A673 (cell line): Measurements from ENCODE around the gene GPN2. TPM values are rescaled to one million over a fixed set of nuclear protein-coding genes. Genes with fewer than 3 reads are reported as not detected.

Source experiments
- BruUV-seq: library from RNA; stranded (reverse); fragments of 400-500 nt; replicated peaks from 2 replicates; lab custom pipeline; 2021; lab: Mats Ljungman, UMichigan
- CTCF ChIA-PET: fragments of 300-600 bp; sonication (Branson Sonifier 250); formaldehyde crosslinking; loops from one replicate; lab custom pipeline; 2022; ENCODE audit warnings: antibody characterized with exemption; lab: Charles Lee
- POLR2A ChIA-PET: fragments of 300-600 bp; sonication (Branson Sonifier 250); formaldehyde crosslinking; loops from one replicate; lab custom pipeline; 2022; ENCODE audit warnings: antibody characterized with exemption; ENCODE audit not compliant: low non-redundant PET; lab: Charles Lee
- DNase-seq: peaks from one replicate; pipeline ENCODE4 v3.0.0-alpha.2; 2015; ENCODE audit warnings: low spot score
- H3K27ac ChIP-seq: fragments of 200-600 bp; sonication (generic); 2 replicates; pipeline ENCODE4 v1.5.1; 2016; ENCODE audit warnings: mixed run types, low read depth, mild to moderate bottlenecking, mixed read lengths, antibody characterized with exemption, low read length; ENCODE audit not compliant: poor library complexity, severe bottlenecking
- H3K27me3 ChIP-seq: fragments of 200-600 bp; sonication (generic); replicated peaks from 2 replicates; pipeline ENCODE4 v1.6.1; 2017; ENCODE audit warnings: mixed run types, low read depth, mild to moderate bottlenecking, mixed read lengths, antibody characterized with exemption, low read length; ENCODE audit not compliant: insufficient read depth, poor library complexity
- H3K36me3 ChIP-seq: fragments of 200-600 bp; sonication (generic); 2 replicates; pipeline ENCODE4 v1.6.1; 2016; ENCODE audit warnings: mixed run types, mild to moderate bottlenecking, mixed read lengths, antibody characterized with exemption, low read length; ENCODE audit not compliant: insufficient read depth, poor library complexity, severe bottlenecking
- H3K4me1 ChIP-seq: fragments of 200-600 bp; sonication (generic); 2 replicates; pipeline ENCODE4 v1.6.1; 2017; ENCODE audit warnings: mixed run types, mild to moderate bottlenecking, mixed read lengths, antibody characterized with exemption, low read length; ENCODE audit not compliant: insufficient read depth, poor library complexity, severe bottlenecking
- H3K4me3 ChIP-seq: fragments of 200-600 bp; sonication (generic); 2 replicates; pipeline ENCODE4 v1.5.1; 2016; ENCODE audit warnings: low read depth, mixed run types, mild to moderate bottlenecking, mixed read lengths, low read length; ENCODE audit not compliant: poor library complexity, severe bottlenecking
- H3K9me3 ChIP-seq: fragments of 200-600 bp; sonication (generic); 2 replicates; pipeline ENCODE4 v1.6.1; 2016; ENCODE audit warnings: mixed run types, low read depth, mild to moderate bottlenecking, mixed read lengths, antibody characterized with exemption, low read length; ENCODE audit not compliant: poor library complexity, severe bottlenecking
- CTCF ChIP-seq: fragments of 300-800, 200-600 bp; sonication (generic); conservative IDR thresholded peaks from 2 replicates; pipeline ENCODE4 v1.5.1; 2017; ENCODE audit warnings: low read depth, mild to moderate bottlenecking, antibody characterized with exemption, low read length, moderate library complexity, mixed read lengths
- EZH2 ChIP-seq: fragments of 200-600 bp; sonication (generic); IDR thresholded peaks from 2 replicates; pipeline ENCODE4 v1.6.1; 2017; ENCODE audit warnings: borderline replicate concordance, low read depth, mild to moderate bottlenecking, mixed read lengths, antibody characterized with exemption, low read length; ENCODE audit not compliant: poor library complexity, severe bottlenecking
- intact Hi-C: fragments of 100-400 bp; cut with micrococcal nuclease; formaldehyde crosslinking; loops from one replicate; pipeline ENCODE4 v1.10.0; 2022; ENCODE audit not compliant: unreplicated experiment
- total RNA-seq: library from RNA; stranded (reverse); gene quantifications from 2 replicates; pipeline ENCODE4 v1.2.3, GENCODE V29; 2021

The GPN2 gene
- total RNA-seq, 1 experiment from 2014 or later = 41.4 TPM

GRCh38 chr1:26853600-26853999, 36.5 kb downstream of the GPN2 start:
- Histone ChIP-seq H3K36me3 (peaks cover 52% of the 10 kb centered on the region), H3K9me3 (no peaks in the 10 kb centered on the region), H3K27ac (no peak overlapping the region), H3K27me3 (no peaks in the 10 kb centered on the region), H3K4me3 (no peak overlapping the region), H3K4me1 (no peaks in the 10 kb centered on the region)
- intact Hi-C loops = no loop called here
- no peak for DNase-seq
- TF ChIP-seq EZH2 (no peak), CTCF (no peak)
- ChIA-PET CTCF (no interaction called here), POLR2A (no interaction called here)
- no TSS peak for BruUV-seq

- peak; percentile 83 for DNase-seq
- intact Hi-C loops = no loop called here
- Histone ChIP-seq H3K27me3 (no peaks in the 10 kb centered on the region), H3K4me1 (no peaks in the 10 kb centered on the region), H3K9me3 (no peaks in the 10 kb centered on the region), H3K36me3 (peaks cover 56% of the 10 kb centered on the region), H3K27ac (no peak overlapping the region), H3K4me3 (no peak overlapping the region)
- ChIA-PET POLR2A (no interaction called here), CTCF (no interaction called here)
- TF ChIP-seq CTCF (peak; percentile 91), EZH2 (no peak)
- no TSS peak for BruUV-seq
Observed at GRCh38 chr1:26853156-26853555, 36.9 kb downstream of the GPN2 start.

- TF ChIP-seq CTCF = no peak
- TF ChIP-seq EZH2 = no peak
- ChIA-PET CTCF (no interaction called here), POLR2A (no interaction called here)
- no peaks in the 10 kb centered on the region for H3K4me1 ChIP-seq
- peaks cover 56% of the 10 kb centered on the region for H3K36me3 ChIP-seq
- intact Hi-C loops = no loop called here
- no peak overlapping the region for H3K4me3 ChIP-seq
- H3K27me3 ChIP-seq = no peaks in the 10 kb centered on the region
- no peak overlapping the region for H3K27ac ChIP-seq
- DNase-seq = no peak
- H3K9me3 ChIP-seq = no peaks in the 10 kb centered on the region
- BruUV-seq = no TSS peak
Observed at GRCh38 chr1:26852701-26853100, 37.4 kb downstream of the GPN2 start.
